CD4-positive, alpha-beta T cell treated with Interleukin-17A for 1 hour (primary cell): ENCODE data around the gene TXNRD3.

Experiments
- DNase-seq: peaks from one replicate; pipeline ENCODE4 v3.0.0-alpha.2; 2020

The TXNRD3 gene

DNA sequence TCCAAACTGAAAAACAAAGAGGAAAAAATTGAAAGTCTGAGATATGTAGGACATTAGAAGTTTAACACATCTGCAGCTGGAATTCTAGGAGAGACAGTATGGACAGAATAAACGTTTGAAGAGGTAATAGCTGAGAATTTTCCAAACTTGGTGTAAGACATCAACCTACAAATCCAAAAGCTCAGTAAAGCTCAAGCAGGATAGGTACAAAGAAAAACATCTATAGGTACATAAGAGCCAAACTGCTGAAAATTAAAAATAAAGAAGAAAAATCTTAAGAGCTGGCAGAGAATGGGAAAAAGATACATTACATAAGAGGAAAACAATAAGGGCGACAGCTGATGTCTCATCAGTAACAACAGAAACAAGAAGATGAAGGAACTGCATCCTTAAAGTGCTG is 73.4 kb downstream of the TXNRD3 start:
- no peak for DNase-seq

DNA sequence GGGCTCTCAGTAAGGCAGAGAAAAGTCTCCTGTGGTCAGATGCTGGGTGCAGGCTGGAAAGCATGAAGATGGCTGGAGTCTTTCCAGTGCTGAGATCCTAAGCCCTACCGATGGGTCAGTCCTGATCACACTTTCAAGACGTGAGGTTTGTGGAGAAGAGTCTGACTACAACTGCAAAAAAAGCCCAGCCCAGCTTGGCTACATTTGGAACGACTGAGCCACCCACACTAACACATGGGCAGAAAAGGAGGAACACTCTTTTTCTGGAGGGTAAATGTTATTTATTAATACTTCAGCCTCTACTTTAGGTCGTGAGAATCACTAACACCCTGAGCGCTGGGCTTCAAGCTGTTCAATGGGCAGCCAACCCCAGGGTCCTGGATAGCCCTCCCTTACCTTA is 74.2 kb downstream of the TXNRD3 start:
- no peak for DNase-seq

DNA sequence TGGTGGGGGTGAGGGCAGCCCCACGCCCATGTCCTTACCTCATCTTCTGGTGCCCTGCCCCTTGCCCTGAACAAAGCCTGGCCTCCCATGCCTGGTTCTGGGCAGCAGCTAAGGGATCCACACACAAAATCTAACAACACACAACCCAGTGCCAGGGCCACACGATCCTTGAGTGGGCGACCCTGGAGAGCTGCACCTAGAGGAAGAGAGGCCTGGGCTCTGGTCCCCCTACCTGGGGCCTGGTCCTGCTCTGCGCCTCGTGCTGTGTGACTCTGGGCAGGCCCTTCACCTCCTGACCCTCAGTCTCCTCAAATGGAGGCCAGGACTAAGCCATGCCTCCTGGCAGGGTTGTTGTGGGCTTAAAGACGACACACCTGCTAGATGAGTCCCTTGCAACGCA is 76.2 kb downstream of the TXNRD3 start:
- no peak for DNase-seq

DNA sequence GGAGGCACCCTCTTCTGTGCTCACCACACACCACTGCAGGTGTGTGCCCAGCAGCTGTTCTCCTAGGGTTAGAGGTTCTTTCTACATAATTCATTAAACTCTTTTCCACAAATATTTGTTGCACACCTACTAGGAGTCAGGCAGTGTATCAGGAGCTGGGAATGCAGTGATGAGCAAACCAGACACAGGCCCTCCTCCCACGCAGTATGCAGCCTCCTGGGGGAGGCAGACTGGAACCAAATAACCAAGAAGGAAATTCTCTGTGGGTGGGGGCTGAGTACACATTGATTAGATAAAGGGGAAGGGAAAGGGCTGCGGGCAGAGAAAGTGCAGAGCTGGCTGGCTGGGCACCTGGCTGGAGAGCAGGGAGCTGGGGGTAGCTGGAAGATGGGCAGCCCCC is 77.7 kb downstream of the TXNRD3 start:
- DNase-seq: no peak

DNA sequence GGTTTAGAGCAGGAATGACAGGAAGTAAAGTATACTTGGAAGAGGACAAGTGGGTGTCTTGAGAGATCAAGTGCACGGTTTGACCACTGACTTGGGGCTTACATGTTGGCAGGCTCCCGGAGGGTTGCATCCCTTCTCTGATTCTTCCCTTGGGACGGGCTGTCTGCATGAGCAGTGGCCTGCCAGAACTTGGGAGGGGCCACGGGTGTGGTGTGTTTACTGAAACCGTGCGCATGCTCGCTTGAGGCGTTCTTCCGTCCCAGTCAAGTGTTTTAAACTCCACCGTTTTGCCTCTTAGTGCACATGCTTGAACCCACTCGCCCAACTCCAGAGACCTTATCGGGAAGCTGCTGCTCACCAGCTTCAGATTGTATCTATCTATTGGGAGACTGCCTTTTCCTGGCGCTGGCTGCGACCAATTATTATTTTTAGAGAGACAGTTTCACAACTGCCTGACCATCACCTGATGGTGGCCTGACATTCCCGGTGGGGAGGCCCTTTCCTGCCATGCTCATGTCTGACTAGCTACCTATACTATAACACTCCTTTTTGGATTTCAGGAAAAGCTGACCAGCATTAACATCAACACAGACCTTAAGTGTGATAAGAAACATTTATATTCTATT is 81.3 kb downstream of the TXNRD3 start:
- no peak for DNase-seq

DNA sequence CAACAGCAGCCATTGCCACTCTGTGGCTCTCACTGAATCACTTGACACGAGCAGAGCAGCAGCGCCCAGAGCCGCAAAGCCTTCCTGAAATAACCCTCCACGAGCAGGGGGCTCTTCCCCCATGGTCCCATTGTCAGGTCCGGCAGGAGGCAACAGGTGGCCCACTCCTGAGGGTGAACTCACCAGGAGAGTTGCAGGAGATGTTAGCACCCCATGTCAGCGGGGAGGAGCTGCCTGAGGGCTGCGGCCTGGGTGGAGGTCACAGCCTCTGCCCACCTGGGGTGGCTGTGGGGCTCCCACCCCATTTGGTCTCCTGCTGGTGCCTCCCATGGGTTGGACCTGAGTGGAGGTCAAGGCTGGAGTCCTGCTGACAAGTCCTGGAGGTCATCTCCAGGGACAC is 83.8 kb downstream of the TXNRD3 start:
- no peak for DNase-seq

DNA sequence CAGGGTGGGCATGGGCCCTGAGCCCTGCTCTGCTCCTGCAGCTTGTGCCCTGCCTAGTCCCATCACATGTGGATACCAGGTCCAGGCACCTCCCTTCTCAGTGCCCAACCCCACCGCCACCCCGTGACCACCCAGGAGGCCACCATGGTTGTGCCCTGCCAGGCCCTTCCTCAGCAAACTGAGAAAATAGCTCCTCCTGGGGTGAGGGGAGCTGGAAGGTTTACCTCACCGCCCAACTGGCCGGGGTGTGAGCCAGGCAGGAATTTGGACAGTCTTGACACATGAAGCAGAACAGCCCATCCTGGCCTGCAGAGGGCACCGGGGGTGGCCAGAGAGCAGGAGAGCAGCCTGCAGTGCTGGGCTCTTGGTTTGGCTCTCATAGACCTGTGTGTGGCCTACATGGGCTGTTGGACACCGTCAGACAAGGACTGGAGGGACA is 84.8 kb downstream of the TXNRD3 start:
- no peak for DNase-seq

DNA sequence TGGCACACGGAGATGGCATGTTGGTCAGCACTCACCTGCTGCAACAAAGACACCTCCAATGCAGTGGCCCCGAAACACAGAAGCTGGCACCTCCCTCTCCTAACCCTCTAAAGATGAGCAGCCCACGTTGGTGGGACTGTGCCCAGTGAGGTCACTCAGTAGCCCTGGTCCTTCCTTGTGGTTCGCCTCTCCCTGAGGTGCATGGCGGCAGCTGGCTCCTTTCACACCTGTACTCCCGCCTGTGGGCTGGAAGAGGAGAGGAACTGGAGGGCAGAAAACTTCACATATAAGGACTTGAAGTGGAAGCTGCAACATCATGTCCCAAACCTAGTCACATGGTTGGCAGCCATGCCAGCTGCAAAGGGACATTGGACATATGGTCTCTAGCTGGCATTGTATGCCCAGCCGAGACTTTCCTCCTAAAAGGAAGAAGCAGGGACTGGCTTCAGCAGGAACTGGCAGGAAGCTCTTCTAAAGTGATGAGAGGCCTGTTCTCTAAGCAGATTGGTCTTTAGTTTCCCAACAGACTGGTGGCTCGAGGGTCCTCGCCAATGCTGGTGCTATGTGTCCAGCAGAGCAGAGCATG is 85.4 kb downstream of the TXNRD3 start:
- no peak for DNase-seq

DNA sequence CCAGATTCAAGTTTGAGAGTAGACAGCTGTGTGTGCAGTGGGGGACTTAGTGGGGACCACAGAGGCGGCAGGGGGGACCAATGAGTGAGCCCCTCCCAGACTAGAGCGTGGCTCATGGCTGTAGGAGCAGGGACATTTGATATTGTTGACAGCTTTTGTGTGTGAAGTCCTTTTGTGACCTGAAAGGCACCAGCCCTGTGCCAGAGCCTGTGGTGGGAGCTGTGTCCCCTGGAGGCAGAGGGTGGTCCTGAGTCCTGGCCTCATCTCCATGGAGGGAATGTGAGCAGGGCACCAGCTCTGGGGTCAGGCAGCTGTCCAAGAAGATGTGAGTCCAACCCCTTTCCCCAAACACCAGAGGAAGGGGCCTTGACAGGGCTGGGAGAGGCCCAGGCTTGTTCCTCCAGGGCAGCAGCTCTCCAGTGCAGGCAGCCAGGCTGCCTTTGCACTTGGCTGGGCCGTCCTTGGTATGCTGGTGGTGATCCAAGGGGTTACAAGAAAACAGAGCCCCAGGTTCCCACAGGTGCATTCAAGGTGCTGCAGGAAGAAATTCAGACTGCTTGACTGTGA is 86.1 kb downstream of the TXNRD3 start:
- DNase-seq: no peak

DNA sequence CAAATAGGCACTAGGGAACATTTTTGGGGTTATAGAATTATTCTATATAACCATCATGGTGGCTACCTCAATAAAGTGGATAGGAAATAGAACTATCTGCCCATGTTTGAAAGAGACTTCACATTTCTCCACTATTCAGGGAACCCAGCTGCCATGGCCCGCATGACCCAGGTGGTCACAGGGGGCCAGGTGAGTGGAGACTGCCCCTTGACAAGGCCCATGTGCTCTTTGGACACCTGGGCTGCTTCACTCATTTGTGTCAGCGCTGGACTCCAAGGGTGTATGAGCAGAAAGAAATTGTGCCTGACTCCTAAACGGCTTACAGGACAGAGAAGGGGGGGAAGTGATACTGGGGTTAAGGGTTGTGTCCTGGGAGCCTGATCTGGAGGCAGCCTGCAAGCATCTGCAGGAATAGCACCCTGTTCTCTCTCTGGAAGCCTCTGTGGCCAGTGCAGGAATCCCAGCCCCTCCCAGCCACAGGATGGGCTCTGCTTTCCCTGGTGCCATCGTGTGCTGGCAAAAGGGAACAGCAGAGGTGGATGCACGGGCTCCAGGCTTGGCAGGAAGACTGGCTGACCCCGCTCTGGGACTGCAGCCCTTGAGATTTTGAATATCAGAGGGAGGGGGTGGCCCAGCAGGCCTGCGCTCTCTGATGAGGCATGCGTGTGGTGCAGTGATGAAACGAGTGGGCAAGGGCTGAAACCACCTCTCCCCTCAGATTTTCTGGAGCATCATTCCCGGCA is 87.1 kb downstream of the TXNRD3 start:
- no peak for DNase-seq

DNA sequence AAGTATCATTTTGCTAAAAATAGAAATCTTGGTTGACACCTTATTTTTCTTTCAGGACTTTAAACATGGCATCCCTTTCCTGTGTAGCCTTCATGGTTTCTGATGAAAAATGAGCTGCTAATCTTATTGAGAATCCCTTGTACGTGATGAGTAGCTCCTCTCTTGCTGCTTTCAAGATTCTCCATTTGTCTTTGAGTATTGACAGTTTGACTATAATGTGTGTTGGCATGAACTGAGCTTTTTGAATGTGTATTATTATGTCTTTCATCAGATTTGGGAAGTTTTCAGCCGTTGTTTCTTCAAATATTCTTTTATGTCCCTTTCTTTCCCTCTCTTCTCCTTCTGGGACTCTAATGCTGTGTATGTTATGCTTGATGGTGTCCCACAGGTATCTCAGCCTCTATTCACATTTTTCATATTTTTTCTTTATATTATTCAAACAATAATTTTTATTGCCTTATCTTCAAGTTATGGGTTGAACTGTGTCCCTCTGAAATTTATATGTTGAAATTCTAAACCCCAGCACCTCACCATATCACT is 92.1 kb downstream of the TXNRD3 start:
- no peak for DNase-seq

DNA sequence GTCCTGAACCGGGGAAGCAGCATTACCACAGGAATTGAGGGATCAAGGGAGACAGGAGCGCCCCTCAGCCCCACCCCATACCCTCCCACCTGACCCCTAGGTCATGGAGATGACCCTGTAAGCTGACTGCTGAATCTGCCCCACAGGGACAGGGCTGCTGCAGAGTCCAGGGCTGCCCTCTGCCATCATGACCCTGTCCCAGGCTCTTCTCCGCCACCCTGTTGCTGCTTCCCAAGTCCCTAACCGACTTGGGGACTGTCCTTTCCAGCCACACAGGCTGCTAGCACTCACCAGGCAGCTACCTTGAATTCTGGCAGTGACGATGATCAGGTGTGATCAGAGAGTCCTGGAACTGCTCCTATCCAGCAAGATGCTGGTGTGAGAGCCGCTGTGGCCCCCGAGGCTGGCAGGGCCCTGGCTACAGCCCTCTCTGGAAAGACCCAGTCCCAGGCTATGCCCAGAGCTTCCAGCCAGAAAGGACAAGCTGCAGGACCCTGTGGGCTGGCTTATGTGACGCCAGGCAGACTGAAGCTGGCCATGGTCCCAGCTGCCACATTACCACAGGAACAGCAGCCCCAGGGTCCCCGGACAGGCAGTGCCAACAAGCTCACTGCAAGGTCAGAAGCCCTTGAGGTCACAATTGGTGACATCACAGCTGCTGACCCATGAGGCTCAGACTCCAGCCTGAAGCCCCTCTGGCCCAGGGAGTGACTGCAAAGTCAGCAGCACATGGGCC is 96.4 kb downstream of the TXNRD3 start, which contains the start of gene C3orf22:
C3orf22 (minus strand) TSS at position 597 of the 736 bp plus-strand sequence. CDS start 5,542 bp downstream, outside the sequence.
- no peak for DNase-seq

DNA sequence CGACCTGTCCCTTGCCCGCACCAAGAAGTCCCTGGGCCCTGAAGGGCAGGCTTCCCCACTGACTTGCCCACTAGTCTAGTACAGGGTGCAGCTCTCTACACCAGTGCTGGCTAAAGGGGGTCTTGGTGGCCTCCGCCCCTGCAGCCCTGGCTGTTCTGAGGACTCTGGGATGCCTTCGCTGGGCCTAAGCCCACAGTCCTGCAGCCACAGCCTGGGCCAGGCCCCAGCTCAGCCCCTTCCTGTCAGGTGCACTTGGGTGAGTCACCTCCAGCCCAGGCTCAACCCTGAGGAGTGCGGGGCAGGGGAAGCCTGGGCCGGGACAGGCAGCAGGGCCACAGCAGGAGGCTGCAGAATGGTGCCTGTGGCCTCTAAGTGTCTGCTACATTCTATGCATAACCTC is 97.2 kb downstream of the TXNRD3 start:
- DNase-seq: no peak

DNA sequence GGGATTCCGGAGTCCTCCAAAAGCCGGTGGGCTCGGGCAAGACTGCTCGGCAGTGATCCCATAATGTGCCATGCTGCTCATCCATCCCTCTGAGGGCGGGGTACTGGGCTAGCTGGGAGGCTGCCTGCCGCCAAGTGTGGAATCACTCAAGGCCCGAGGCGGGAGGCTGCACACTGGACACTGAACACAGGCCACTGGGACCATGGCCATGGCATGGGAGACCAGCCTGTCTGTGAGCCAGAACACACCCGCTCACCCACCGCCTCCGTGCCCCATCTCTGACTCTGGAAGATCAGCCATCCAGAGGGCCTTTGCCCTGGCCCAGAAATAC is 97.5 kb downstream of the TXNRD3 start:
- DNase-seq: no peak
